ENCODE measurements around the gene MLN.

- TF ChIP-seq EP300 (IDR thresholded peaks at IDR 0.05) (no peak), CTCF (IDR thresholded peaks at IDR 0.05) (no peak), REST (IDR thresholded peaks at IDR 0.05) (no peak), NFE2L2 (conservative IDR thresholded peaks at IDR 0.05; ENCODE audit: low read length) (no peak), PHF8 (IDR thresholded peaks at IDR 0.05; ENCODE audit: borderline replicate concordance, low read depth) (no peak), RARB (CRISPR knock-in tag; IDR thresholded peaks at IDR 0.05) (no peak)
These were observed 19.0 kb upstream of the MLN start for GRCh38 chr6:33822575-33823395.
